ENCODE results near the gene PTPRZ1. TPM values are rescaled to one million over a fixed set of nuclear protein-coding genes. Genes with fewer than 3 reads are reported as not detected.

The PTPRZ1 gene
- total and polyA plus RNA-seq, 12 donors = 0.09 to 0.87 (median 0.36) TPM

- ATAC-seq (no peak), DNase-seq (no peak)
- Histone ChIP-seq H3K9me3 (no peaks in the 10 kb centered on the region), H3K36me3 (peaks cover 0 to 98% (median 39%) of the 10 kb centered on the region in 9 donors), H3K27ac (no peak overlapping the region), H3K4me3 (no peak overlapping the region), H3K4me1 (no peaks in the 10 kb centered on the region), H3K27me3 (no peaks in the 10 kb centered on the region)
- intact Hi-C loops (cut with DNase I) = no loop called here
- no peak for TF ChIP-seq CTCF (IDR thresholded peaks at IDR 0.05)
These were observed 209.2 kb downstream of the PTPRZ1 start for GRCh38 chr7:122082160-122082559.

- ATAC-seq (no peak), DNase-seq (no peak)
- H3K27me3 ChIP-seq = no peaks in the 10 kb centered on the region
- H3K4me1 ChIP-seq = no peaks in the 10 kb centered on the region
- intact Hi-C loops (cut with DNase I) = no loop called here
- H3K4me3 ChIP-seq = no peak overlapping the region
- H3K9me3 ChIP-seq = no peaks in the 10 kb centered on the region
- 85 to 93% methylated on average over 2 of the region's 2 CpGs for WGBS, 2 donors
- TF ChIP-seq CTCF (IDR thresholded peaks at IDR 0.05) = no peak
- H3K27ac ChIP-seq = no peak overlapping the region
- peaks cover 0 to 98% (median 35%) of the 10 kb centered on the region in 9 donors for H3K36me3 ChIP-seq
These were observed 209.7 kb downstream of the PTPRZ1 start for GRCh38 chr7:122082670-122083069.

DNA sequence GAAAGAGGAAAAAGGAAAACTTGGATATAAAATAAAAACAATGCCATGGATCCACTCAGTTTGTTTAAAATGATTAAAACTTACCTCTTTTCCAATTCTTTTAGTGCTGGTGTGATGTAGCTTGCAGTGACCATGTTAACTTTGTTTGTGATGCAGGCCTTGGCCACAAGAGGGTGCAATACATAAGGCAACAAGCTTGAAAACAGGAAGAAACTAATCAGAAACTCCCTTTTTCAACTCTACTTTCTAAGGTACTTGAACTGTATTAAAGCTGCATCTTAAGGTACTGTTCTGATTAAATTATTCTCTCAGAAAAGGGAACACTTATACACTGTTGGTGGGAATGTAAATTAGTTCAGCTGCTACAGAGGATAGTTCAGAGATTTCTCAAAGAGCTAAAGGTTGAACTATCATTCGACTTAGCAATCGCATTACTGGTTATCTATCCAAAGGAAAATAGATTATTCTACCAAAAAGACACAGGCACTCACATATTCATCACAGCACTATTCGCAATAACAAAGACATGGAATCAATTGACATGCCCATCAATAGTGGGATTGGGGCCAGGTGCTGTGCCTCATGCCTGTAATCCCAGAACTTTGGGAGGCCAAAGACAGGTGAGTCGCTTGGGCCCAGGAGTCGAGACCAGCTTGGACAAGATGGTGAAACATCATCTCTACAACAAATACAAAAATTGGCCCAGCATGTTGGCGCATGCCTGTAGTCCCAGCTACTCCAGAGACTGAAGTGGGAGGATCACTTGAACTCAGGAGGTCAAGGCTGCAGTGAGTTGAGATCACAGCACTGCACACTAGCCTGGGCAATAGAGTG is 220.2 kb downstream of the PTPRZ1 start:
- intact Hi-C loops (cut with DNase I) = loop anchor here in 6 of 10 donors (2.0 to 10.0 kb wide), 3 partner anchors 432 to 436 kb away; no protein-coding TSS in a partner anchor
- Histone ChIP-seq H3K4me1 (no peaks in the 10 kb centered on the region), H3K36me3 (peaks cover 0 to 69% (median 0%) of the 10 kb centered on the region in 9 donors), H3K9me3 (no peaks in the 10 kb centered on the region), H3K4me3 (no peak overlapping the region), H3K27ac (no peak overlapping the region), H3K27me3 (no peaks in the 10 kb centered on the region)
- DNase-seq (peak; percentile 9 to 40), ATAC-seq (no peak)
- peak; percentile 57 to 90 (median 86) for TF ChIP-seq CTCF (IDR thresholded peaks at IDR 0.05)
- 95 to 97% methylated on average over 6 of the region's 6 CpGs for WGBS, 2 donors

DNA sequence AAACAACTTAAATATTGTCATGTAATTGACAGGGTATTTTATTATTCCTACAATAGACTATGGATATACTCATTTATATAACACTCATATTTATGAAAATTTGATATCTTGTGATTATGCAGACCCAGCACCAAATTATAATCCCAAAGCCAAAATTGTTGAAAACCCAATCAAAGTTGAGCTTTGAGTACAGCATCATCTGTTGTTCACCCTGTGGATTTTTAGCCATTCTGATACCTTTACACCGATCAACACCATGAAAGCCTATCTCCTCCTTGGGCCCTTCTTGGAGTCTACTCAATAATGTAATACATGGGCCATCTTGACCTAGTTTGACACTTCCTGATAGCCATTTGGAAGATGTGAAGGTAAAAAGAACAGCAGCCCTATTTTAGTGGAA is 221.6 kb downstream of the PTPRZ1 start:
- H3K27me3 ChIP-seq = no peaks in the 10 kb centered on the region
- no peak overlapping the region for H3K4me3 ChIP-seq
- TF ChIP-seq CTCF (IDR thresholded peaks at IDR 0.05) = no peak
- H3K4me1 ChIP-seq = no peaks in the 10 kb centered on the region
- 92 to 97% methylated on average over 1 of the region's 1 CpG for WGBS, 2 donors
- intact Hi-C loops (cut with DNase I) = loop anchor here in 5 of 10 donors (5.0 to 10.0 kb wide), 2 partner anchors 430 to 433 kb away; no protein-coding TSS in a partner anchor
- H3K36me3 ChIP-seq = peaks cover 0 to 67% (median 0%) of the 10 kb centered on the region in 9 donors
- ATAC-seq = no peak
- no peaks in the 10 kb centered on the region for H3K9me3 ChIP-seq
- DNase-seq = no peak
- no peak overlapping the region for H3K27ac ChIP-seq

All from heart right ventricle (tissue), 16 donors.